ENCODE measurements around the gene CHRM4.

The CHRM4 gene

GRCh38 chr11:46367244-46367915 is 24.2 kb downstream of the CHRM4 start:
- no peak for DNase-seq

GRCh38 chr11:46366661-46367161 is 24.9 kb downstream of the CHRM4 start:
- DNase-seq, result no peak

- DNase-seq, result no peak
These were observed 25.3 kb downstream of the CHRM4 start for GRCh38 chr11:46366260-46366659.

- DNase-seq, result no peak
These were observed 26.8 kb downstream of the CHRM4 start for GRCh38 chr11:46364791-46365190.

GRCh38 chr11:46364056-46364455 is 27.5 kb downstream of the CHRM4 start:
- no peak for DNase-seq

GRCh38 chr11:46363455-46364005 is 28.0 kb downstream of the CHRM4 start:
- DNase-seq, result no peak

GRCh38 chr11:46363031-46363407 is 28.6 kb downstream of the CHRM4 start:
- DNase-seq, result no peak

GRCh38 chr11:46362156-46363030 is 29.2 kb downstream of the CHRM4 start:
- no peak for DNase-seq

GRCh38 chr11:46361283-46362155 is 30.1 kb downstream of the CHRM4 start:
- DNase-seq, result no peak

- no peak for DNase-seq
These were observed 30.7 kb downstream of the CHRM4 start for GRCh38 chr11:46360878-46361277.

- DNase-seq, result no peak
These were observed 31.6 kb downstream of the CHRM4 start for GRCh38 chr11:46359953-46360352.

- no peak for DNase-seq
These were observed 34.1 kb downstream of the CHRM4 start for GRCh38 chr11:46357483-46357936.

GRCh38 chr11:46356924-46357482 is 34.6 kb downstream of the CHRM4 start:
- DNase-seq, result no peak

- DNase-seq, result no peak
These were observed 37.9 kb downstream of the CHRM4 start for GRCh38 chr11:46353698-46354097.

GRCh38 chr11:46352063-46352841 is 39.3 kb downstream of the CHRM4 start:
- DNase-seq, result no peak

- no peak for DNase-seq
These were observed 40.0 kb downstream of the CHRM4 start for GRCh38 chr11:46351606-46352005.

- no peak for DNase-seq
These were observed 40.4 kb downstream of the CHRM4 start for GRCh38 chr11:46351148-46351547.

GRCh38 chr11:46350695-46351094 is 40.9 kb downstream of the CHRM4 start:
- no peak for DNase-seq

GRCh38 chr11:46348566-46349401 is 42.8 kb downstream of the CHRM4 start:
- DNase-seq, result no peak

GRCh38 chr11:46347637-46348311 is 43.8 kb downstream of the CHRM4 start:
- no peak for DNase-seq
